ENCODE data around the gene STOX2. TPM values are rescaled to one million over a fixed set of nuclear protein-coding genes. Genes with fewer than 3 reads are reported as not detected.

Gene STOX2
- total and polyA plus RNA-seq, 8 donors, result 0.29 to 55.8 (median 3.9) TPM

- TF ChIP-seq EP300 (IDR thresholded peaks at IDR 0.05), result no peak
- TF ChIP-seq POLR2AphosphoS5 (IDR thresholded peaks at IDR 0.05), result no peak
- no peak for TF ChIP-seq CTCF (IDR thresholded peaks at IDR 0.05)
- no peak for TF ChIP-seq POLR2A (IDR thresholded peaks at IDR 0.05)
- H3K9me3 ChIP-seq, result no peaks in the 10 kb centered on the region
- intact Hi-C loops (cut with DNase I; ENCODE audit: low total_unique reads), result no loop called here
- H3K27me3 ChIP-seq, result peaks cover 0 to 28% (median 11%) of the 10 kb centered on the region in 3 donors
- peaks cover 9 to 43% (median 33%) of the 10 kb centered on the region in 4 donors for H3K4me1 ChIP-seq
- H3K27ac ChIP-seq, result peak overlapping the region in 4 of 5 donors; percentile 39 to 83 (median 80)
- H3K4me3 ChIP-seq, result peak overlapping the region; percentile 68 to 87 (median 80)
- 17 to 41% (median 23%) methylated on average over 17 to 54 of the region's 54 CpGs for WGBS, 5 donors
- H3K36me3 ChIP-seq, result no peaks in the 10 kb centered on the region
- DNase-seq, result peak in 1 of 2 donors; percentile 59
These were observed 1.9 kb downstream of the STOX2 start for GRCh38 chr4:183906739-183907651.

- Histone ChIP-seq H3K4me1 (peaks cover 9 to 43% (median 33%) of the 10 kb centered on the region in 4 donors), H3K27me3 (peaks cover 0 to 28% (median 11%) of the 10 kb centered on the region in 3 donors), H3K27ac (no peak overlapping the region), H3K4me3 (peak overlapping the region in 1 of 4 donors; percentile 87), H3K36me3 (no peaks in the 10 kb centered on the region), H3K9me3 (no peaks in the 10 kb centered on the region)
- WGBS, 5 donors, result 64 to 73% (median 71%) methylated on average over 10 of the region's 10 CpGs
- intact Hi-C loops (cut with DNase I; ENCODE audit: low total_unique reads), result no loop called here
- DNase-seq, result no peak
- no peak for TF ChIP-seq POLR2AphosphoS5 (IDR thresholded peaks at IDR 0.05)
- TF ChIP-seq POLR2A (IDR thresholded peaks at IDR 0.05), result no peak
These were observed 3.0 kb downstream of the STOX2 start for GRCh38 chr4:183907871-183908683.

- no peaks in the 10 kb centered on the region for H3K9me3 ChIP-seq
- no peak overlapping the region for H3K4me3 ChIP-seq
- no peak for DNase-seq
- no peak for TF ChIP-seq CTCF (IDR thresholded peaks at IDR 0.05)
- TF ChIP-seq POLR2A (IDR thresholded peaks at IDR 0.05), result no peak
- no peak for TF ChIP-seq EP300 (IDR thresholded peaks at IDR 0.05)
- no peak for TF ChIP-seq POLR2AphosphoS5 (IDR thresholded peaks at IDR 0.05)
- H3K27ac ChIP-seq, result no peak overlapping the region
- intact Hi-C loops (cut with DNase I; ENCODE audit: low total_unique reads), result no loop called here
- no peaks in the 10 kb centered on the region for H3K36me3 ChIP-seq
- H3K27me3 ChIP-seq, result peaks cover 0 to 28% (median 11%) of the 10 kb centered on the region in 3 donors
- H3K4me1 ChIP-seq, result peaks cover 8 to 43% (median 33%) of the 10 kb centered on the region in 4 donors
These were observed 4.1 kb downstream of the STOX2 start for GRCh38 chr4:183909187-183909586.

GRCh38 chr4:183909801-183910200, 4.7 kb downstream of the STOX2 start:
- intact Hi-C loops (cut with DNase I; ENCODE audit: low total_unique reads), result no loop called here
- Histone ChIP-seq H3K27ac (no peak overlapping the region), H3K4me1 (peaks cover 2 to 37% (median 31%) of the 10 kb centered on the region in 4 donors), H3K27me3 (peaks cover 0 to 26% (median 11%) of the 10 kb centered on the region in 3 donors), H3K4me3 (no peak overlapping the region), H3K36me3 (no peaks in the 10 kb centered on the region), H3K9me3 (no peaks in the 10 kb centered on the region)
- TF ChIP-seq POLR2A (IDR thresholded peaks at IDR 0.05) (no peak), CTCF (IDR thresholded peaks at IDR 0.05) (no peak), POLR2AphosphoS5 (IDR thresholded peaks at IDR 0.05) (no peak), EP300 (IDR thresholded peaks at IDR 0.05) (no peak)
- no peak for DNase-seq
- 82 to 97% (median 96%) methylated on average over 5 of the region's 5 CpGs for WGBS, 5 donors
